Fibroblast of mammary gland (primary cell): ENCODE data around the gene BCL2.

Experiments used
- DNase-seq: peaks from one replicate; pipeline ENCODE4 v3.0.0-alpha.2; 2010; ENCODE audit warnings: low read depth
- H3K4me3 ChIP-seq: 2 replicates; pipeline ENCODE4 v1.5.1; 2011; ENCODE audit warnings: low read depth, mild to moderate bottlenecking, low read length, moderate library complexity; ENCODE audit not compliant: control insufficient read depth
- CTCF ChIP-seq: conservative IDR thresholded peaks from 2 replicates; pipeline ENCODE4 v1.5.1; 2011; ENCODE audit warnings: low read depth, low read length, inconsistent platforms; ENCODE audit not compliant: control insufficient read depth, insufficient read depth

BCL2 gene

GRCh38 chr18:63292831-63293683 is 26.5 kb downstream of the BCL2 start:
- no peak overlapping the region for H3K4me3 ChIP-seq
- no peak for DNase-seq
- TF ChIP-seq CTCF = no peak

- H3K4me3 ChIP-seq = no peak overlapping the region
- no peak for DNase-seq
- TF ChIP-seq CTCF = no peak
Measured at GRCh38 chr18:63291278-63291677, 28.3 kb downstream of the BCL2 start.

GRCh38 chr18:63290821-63291200 is 28.8 kb downstream of the BCL2 start:
- DNase-seq = no peak
- no peak for TF ChIP-seq CTCF
- H3K4me3 ChIP-seq = no peak overlapping the region

- DNase-seq = no peak
- TF ChIP-seq CTCF = no peak
- H3K4me3 ChIP-seq = no peak overlapping the region
Measured at GRCh38 chr18:63290166-63290820, 29.3 kb downstream of the BCL2 start.

GRCh38 chr18:63288311-63288710 is 31.3 kb downstream of the BCL2 start:
- DNase-seq = no peak
- no peak overlapping the region for H3K4me3 ChIP-seq
- no peak for TF ChIP-seq CTCF

GRCh38 chr18:63287691-63288220 is 31.8 kb downstream of the BCL2 start:
- no peak for DNase-seq
- H3K4me3 ChIP-seq = no peak overlapping the region
- TF ChIP-seq CTCF = no peak
